ENCODE results near the gene LDB3. TPM values are rescaled to one million over a fixed set of nuclear protein-coding genes. Genes with fewer than 3 reads are reported as not detected.

LDB3 gene
- total and polyA plus RNA-seq, 2 of the 8 experiments (the other 6 are each of a cell fraction or from before 2014, with no cell fraction given), result 0.20 to 0.43 TPM

GRCh38 chr10:86673216-86673826 is 5.0 kb downstream of the LDB3 start:
- H3K4me2 ChIP-seq (ENCODE audit: insufficient read depth in 1 of 2, low read depth in 2 of 2, low read length in 2 of 2), result no peak overlapping the region; a peak in 1 of 4 replicates
- no peaks in the 10 kb centered on the region for H3K9me3 ChIP-seq (ENCODE audit: insufficient read depth in 2 of 2, low read depth in 1 of 2, low read length in 1 of 2)
- no peaks in the 10 kb centered on the region for H4K20me1 ChIP-seq (replicated peaks in 1 of 2; ENCODE audit: control insufficient read depth in 1 of 2, insufficient read depth in 2 of 2, low read length in 2 of 2)
- no peaks in the 10 kb centered on the region for H3K36me3 ChIP-seq (ENCODE audit: control insufficient read depth in 2 of 4, insufficient read depth in 4 of 4, low read length in 3 of 4)
- no peak overlapping the region for H3K14ac ChIP-seq (ENCODE audit: insufficient read length)
- no peaks in the 10 kb centered on the region for H3K79me1 ChIP-seq (ENCODE audit: low read depth, low read length)
- H3K9ac ChIP-seq (replicated peaks in 1 of 4; ENCODE audit: extremely low read depth in 1 of 4, low read depth in 3 of 4, low read length in 3 of 4), result no peak overlapping the region
- no peak for FAIRE-seq
- no peaks in the 10 kb centered on the region for H3K79me2 ChIP-seq (ENCODE audit: control insufficient read depth in 1 of 2, insufficient read depth in 2 of 2, low read length in 2 of 2)
- no peak overlapping the region for H4K5ac ChIP-seq (ENCODE audit: insufficient read length, low read depth, low read length)
- H2AK5ac ChIP-seq (ENCODE audit: low read depth, low read length), result peak overlapping the region; percentile 82; the same call in 1 of the 2 replicates
- whole genome bisulfite sequencing, 2 experiments (ENCODE audit: extremely low coverage in 1 of 2, insufficient coverage in 1 of 2, insufficient read length in 1 of 2, insufficient replicate concordance in 2 of 2, low coverage in 1 of 2, low lambda C conversion rate in 2 of 2, missing lambda C conversion rate in 1 of 2), result 73% methylated on average over 6 of the region's 6 CpGs; no CpG with 5 or more reads in 1 of the 2 experiments
- H3K27me3 ChIP-seq (replicated peaks in 1 of 4; ENCODE audit: control insufficient read depth in 3 of 4, extremely low read depth in 1 of 4, insufficient read depth in 3 of 4, low read length in 3 of 4), result no peaks in the 10 kb centered on the region
- peak overlapping the region; percentile 83; the same call in 1 of the 2 replicates for H4K8ac ChIP-seq (ENCODE audit: extremely low read depth, insufficient read depth, low read length)
- H2BK5ac ChIP-seq (ENCODE audit: low read depth, low read length), result no peak overlapping the region
- ChIA-PET POLR2A (ENCODE audit: partially characterized antibody) (interaction anchor here (1.5 to 1.9 kb wide), 2 partner anchors 8 to 9 kb away, joined by 4 read pairs; no protein-coding TSS in a partner anchor), CTCF (ENCODE audit: partially characterized antibody) (interaction anchor here (0.8 to 4.9 kb wide), 7 partner anchors 11 to 274 kb away, joined by 3 to 50 read pairs (median 4); no protein-coding TSS in a partner anchor)
- peak overlapping the region; percentile 40; the same call in 1 of the 2 replicates for H2BK20ac ChIP-seq (ENCODE audit: low read length)
- H2BK15ac ChIP-seq (ENCODE audit: low read length), result peak overlapping the region; percentile 29; the same call in 1 of the 2 replicates
- H3K56ac ChIP-seq (replicated peaks; ENCODE audit: insufficient read length, low read depth, low read length), result no peak overlapping the region
- H2BK12ac ChIP-seq (ENCODE audit: low read depth, low read length), result peak overlapping the region; percentile 60; the same call in 1 of the 2 replicates
- H3K27ac ChIP-seq (ENCODE audit: low read depth, low read length), result no peak overlapping the region
- no peak overlapping the region for H2BK120ac ChIP-seq (replicated peaks; ENCODE audit: low read depth, low read length)
- TF ChIP-seq SRF (IDR thresholded peaks at IDR 0.05; ENCODE audit: low read depth, low read length) (no peak), RBBP5 (IDR thresholded peaks at IDR 0.05; ENCODE audit: borderline replicate concordance, low read depth, low read length) (no peak)
- no peak for DNase-seq (ENCODE audit: low read depth in 1 of 2, low spot score in 2 of 2)
- H3K23ac ChIP-seq (ENCODE audit: insufficient read length), result no peak overlapping the region
- no peaks in the 10 kb centered on the region for H3K23me2 ChIP-seq (ENCODE audit: low read depth, low read length)
- peak overlapping the region; percentile 85 for H3K4ac ChIP-seq (replicated peaks; ENCODE audit: insufficient read length, low read depth, low read length)
- H4K91ac ChIP-seq (replicated peaks; ENCODE audit: insufficient read length, low read length), result no peak overlapping the region
- no peak overlapping the region for H3K18ac ChIP-seq (ENCODE audit: extremely low read depth, low read length)
- H2AFZ ChIP-seq (ENCODE audit: low read length), result no peak overlapping the region
- no peak overlapping the region for H3K4me3 ChIP-seq (ENCODE audit: extremely low read depth in 1 of 4, insufficient read depth in 2 of 4, low read depth in 3 of 4, low read length in 4 of 4)
- H3K4me1 ChIP-seq (replicated peaks in 1 of 4; ENCODE audit: control insufficient read depth in 3 of 4, insufficient read depth in 4 of 4, low read length in 3 of 4), result peaks cover 3 to 40% (median 22%) of the 10 kb centered on the region in 4 experiments

All from H1 (cell line).